HUES64 (cell line): ENCODE results near the gene ADAM12.

Source experiments
- H3K27ac ChIP-seq: 2 replicates; pipeline ENCODE4 v1.7.0; 2013; ENCODE audit warnings: low read depth, low read length, inconsistent platforms
- H3K27me3 ChIP-seq: 2 replicates; pipeline ENCODE4 v1.6.1; 2013; ENCODE audit warnings: mild to moderate bottlenecking, low read length; ENCODE audit not compliant: insufficient read depth
- H3K36me3 ChIP-seq: 2 replicates; pipeline ENCODE4 v1.6.1; 2013; ENCODE audit warnings: mild to moderate bottlenecking, low read length; ENCODE audit not compliant: insufficient read depth
- H3K4me1 ChIP-seq: 2 replicates; pipeline ENCODE4 v1.6.1; 2013; ENCODE audit warnings: mild to moderate bottlenecking, low read length, moderate library complexity; ENCODE audit not compliant: insufficient read depth
- H3K4me3 ChIP-seq: 2 replicates; pipeline ENCODE4 v1.5.1; 2013; ENCODE audit warnings: mild to moderate bottlenecking, low read length, moderate library complexity
- H3K9ac ChIP-seq: 2 replicates; pipeline ENCODE4 v1.6.1; 2013; ENCODE audit warnings: mild to moderate bottlenecking, low read depth, low read length
- H3K9me3 ChIP-seq: 2 replicates; pipeline ENCODE4 v1.6.1; 2013; ENCODE audit warnings: low read depth, low read length; ENCODE audit not compliant: insufficient read depth
- WGBS: fragments of 150-250, 120-280 bp; methylation state at CpG from one replicate; pipeline ENCODE4 v1.1.7; 2013; ENCODE audit warnings: missing lambda C conversion rate; 5-methylcytosine and 5-hydroxymethylcytosine counted together

ADAM12 gene

GRCh38 chr10:126207313-126207771 is 180.9 kb downstream of the ADAM12 start:
- H3K4me3 ChIP-seq, result no peak overlapping the region
- no peaks in the 10 kb centered on the region for H3K4me1 ChIP-seq
- no peak overlapping the region for H3K9ac ChIP-seq
- H3K27ac ChIP-seq, result no peak overlapping the region
- H3K36me3 ChIP-seq, result no peaks in the 10 kb centered on the region
- WGBS, result 100% methylated on average over 1 of the region's 3 CpGs
- H3K27me3 ChIP-seq, result no peaks in the 10 kb centered on the region
- H3K9me3 ChIP-seq, result no peaks in the 10 kb centered on the region

- no peak overlapping the region for H3K9ac ChIP-seq
- no peaks in the 10 kb centered on the region for H3K4me1 ChIP-seq
- no CpG with 5 or more reads among the region's 1 CpG for WGBS
- no peak overlapping the region for H3K27ac ChIP-seq
- H3K4me3 ChIP-seq, result no peak overlapping the region
- no peaks in the 10 kb centered on the region for H3K9me3 ChIP-seq
- H3K36me3 ChIP-seq, result no peaks in the 10 kb centered on the region
- no peaks in the 10 kb centered on the region for H3K27me3 ChIP-seq
Measured at GRCh38 chr10:126205486-126206205, 182.6 kb downstream of the ADAM12 start.

- Histone ChIP-seq H3K27ac (no peak overlapping the region), H3K27me3 (no peaks in the 10 kb centered on the region), H3K4me3 (no peak overlapping the region), H3K4me1 (no peaks in the 10 kb centered on the region), H3K36me3 (no peaks in the 10 kb centered on the region), H3K9me3 (no peaks in the 10 kb centered on the region), H3K9ac (no peak overlapping the region)
- WGBS, result 93% methylated on average over 4 of the region's 4 CpGs
Measured at GRCh38 chr10:126204320-126204719, 184.0 kb downstream of the ADAM12 start.

- no peaks in the 10 kb centered on the region for H3K36me3 ChIP-seq
- H3K4me3 ChIP-seq, result no peak overlapping the region
- H3K4me1 ChIP-seq, result no peaks in the 10 kb centered on the region
- no peaks in the 10 kb centered on the region for H3K9me3 ChIP-seq
- H3K9ac ChIP-seq, result no peak overlapping the region
- H3K27ac ChIP-seq, result no peak overlapping the region
- no peaks in the 10 kb centered on the region for H3K27me3 ChIP-seq
- WGBS, result 95% methylated on average over 7 of the region's 7 CpGs
Measured at GRCh38 chr10:126203746-126204145, 184.5 kb downstream of the ADAM12 start.

- Histone ChIP-seq H3K4me1 (no peaks in the 10 kb centered on the region), H3K4me3 (no peak overlapping the region), H3K9me3 (no peaks in the 10 kb centered on the region), H3K9ac (no peak overlapping the region), H3K27ac (no peak overlapping the region), H3K36me3 (no peaks in the 10 kb centered on the region), H3K27me3 (no peaks in the 10 kb centered on the region)
- WGBS, result 91% methylated on average over 8 of the region's 8 CpGs
Measured at GRCh38 chr10:126201603-126202002, 186.7 kb downstream of the ADAM12 start.

- WGBS, result 96% methylated on average over 13 of the region's 13 CpGs
- H3K4me3 ChIP-seq, result no peak overlapping the region
- no peak overlapping the region for H3K27ac ChIP-seq
Measured at GRCh38 chr10:126199221-126199998, 188.9 kb downstream of the ADAM12 start.

GRCh38 chr10:126198681-126199080 is 189.6 kb downstream of the ADAM12 start:
- no peak overlapping the region for H3K9ac ChIP-seq
- no peaks in the 10 kb centered on the region for H3K4me1 ChIP-seq
- H3K36me3 ChIP-seq, result no peaks in the 10 kb centered on the region
- no peaks in the 10 kb centered on the region for H3K27me3 ChIP-seq
- no peaks in the 10 kb centered on the region for H3K9me3 ChIP-seq
- no peak overlapping the region for H3K27ac ChIP-seq
- H3K4me3 ChIP-seq, result no peak overlapping the region

More at GRCh38 chr10:126199221-126199998, 188.9 kb downstream of the ADAM12 start:
- Histone ChIP-seq H3K9me3 (no peaks in the 10 kb centered on the region), H3K4me1 (no peaks in the 10 kb centered on the region), H3K27me3 (no peaks in the 10 kb centered on the region), H3K9ac (no peak overlapping the region), H3K36me3 (no peaks in the 10 kb centered on the region)

- no peaks in the 10 kb centered on the region for H3K4me1 ChIP-seq
- H3K27ac ChIP-seq, result no peak overlapping the region
- H3K27me3 ChIP-seq, result no peaks in the 10 kb centered on the region
- H3K36me3 ChIP-seq, result no peaks in the 10 kb centered on the region
- no peak overlapping the region for H3K4me3 ChIP-seq
- 93% methylated on average over 9 of the region's 9 CpGs for WGBS
- no peaks in the 10 kb centered on the region for H3K9me3 ChIP-seq
- no peak overlapping the region for H3K9ac ChIP-seq
Measured at GRCh38 chr10:126197036-126197543, 191.2 kb downstream of the ADAM12 start.

GRCh38 chr10:126196281-126196680 is 192.0 kb downstream of the ADAM12 start:
- Histone ChIP-seq H3K4me3 (no peak overlapping the region), H3K27ac (no peak overlapping the region), H3K36me3 (no peaks in the 10 kb centered on the region), H3K9me3 (no peaks in the 10 kb centered on the region), H3K27me3 (no peaks in the 10 kb centered on the region), H3K4me1 (no peaks in the 10 kb centered on the region), H3K9ac (no peak overlapping the region)
- WGBS, result 97% methylated on average over 2 of the region's 3 CpGs

GRCh38 chr10:126191192-126191591 is 197.1 kb downstream of the ADAM12 start:
- Histone ChIP-seq H3K27me3 (no peaks in the 10 kb centered on the region), H3K4me3 (no peak overlapping the region)
- WGBS, result 89% methylated on average over 4 of the region's 4 CpGs

GRCh38 chr10:126188679-126189200 is 199.5 kb downstream of the ADAM12 start:
- Histone ChIP-seq H3K36me3 (no peaks in the 10 kb centered on the region), H3K27me3 (no peaks in the 10 kb centered on the region), H3K4me3 (no peak overlapping the region), H3K9ac (no peak overlapping the region), H3K4me1 (no peaks in the 10 kb centered on the region), H3K9me3 (no peaks in the 10 kb centered on the region), H3K27ac (no peak overlapping the region)
- WGBS, result 89% methylated on average over 3 of the region's 3 CpGs

More at GRCh38 chr10:126191192-126191591, 197.1 kb downstream of the ADAM12 start:
- H3K9ac ChIP-seq, result no peak overlapping the region
- H3K9me3 ChIP-seq, result no peaks in the 10 kb centered on the region
- H3K36me3 ChIP-seq, result no peaks in the 10 kb centered on the region
- H3K4me1 ChIP-seq, result no peaks in the 10 kb centered on the region
- no peak overlapping the region for H3K27ac ChIP-seq
